HG02678 (cell line): ENCODE results near the gene DAGLA.

Experiments used
- ATAC-seq: cut with Tn5 transposase; IDR thresholded peaks from one replicate; pipeline ENCODE4 v1.9.1; 2021; ENCODE audit warnings: mild to moderate bottlenecking, moderate library complexity; ENCODE audit not compliant: unreplicated experiment

The DAGLA gene

GRCh38 chr11:61709110-61709509 is 28.9 kb downstream of the DAGLA start:
- ATAC-seq, result no peak

GRCh38 chr11:61709572-61709971 is 29.4 kb downstream of the DAGLA start:
- ATAC-seq, result no peak

GRCh38 chr11:61710019-61710418 is 29.8 kb downstream of the DAGLA start:
- no peak for ATAC-seq

- no peak for ATAC-seq
Measured at GRCh38 chr11:61711037-61711436, 30.8 kb downstream of the DAGLA start.

GRCh38 chr11:61711498-61711897 is 31.3 kb downstream of the DAGLA start:
- no peak for ATAC-seq

GRCh38 chr11:61712314-61712713 is 32.1 kb downstream of the DAGLA start:
- no peak for ATAC-seq

GRCh38 chr11:61712846-61713245 is 32.7 kb downstream of the DAGLA start:
- no peak for ATAC-seq

GRCh38 chr11:61713464-61713863 is 33.3 kb downstream of the DAGLA start:
- no peak for ATAC-seq

GRCh38 chr11:61713906-61714305 is 33.7 kb downstream of the DAGLA start:
- ATAC-seq, result no peak

- no peak for ATAC-seq
Measured at GRCh38 chr11:61714316-61714715, 34.1 kb downstream of the DAGLA start.

- no peak for ATAC-seq
Measured at GRCh38 chr11:61714916-61715315, 34.7 kb downstream of the DAGLA start.

GRCh38 chr11:61715867-61716266 is 35.7 kb downstream of the DAGLA start:
- no peak for ATAC-seq

- no peak for ATAC-seq
Measured at GRCh38 chr11:61716478-61717285, 36.5 kb downstream of the DAGLA start.

- ATAC-seq, result no peak
Measured at GRCh38 chr11:61717286-61718033, 37.3 kb downstream of the DAGLA start.

GRCh38 chr11:61718046-61718531 is 37.9 kb downstream of the DAGLA start:
- no peak for ATAC-seq

- no peak for ATAC-seq
Measured at GRCh38 chr11:61718621-61719302, 38.6 kb downstream of the DAGLA start.

GRCh38 chr11:61719978-61720377 is 39.8 kb downstream of the DAGLA start:
- no peak for ATAC-seq

GRCh38 chr11:61720597-61720996 is 40.4 kb downstream of the DAGLA start:
- ATAC-seq, result no peak

- no peak for ATAC-seq
Measured at GRCh38 chr11:61724437-61724836, 44.2 kb downstream of the DAGLA start.

GRCh38 chr11:61725781-61726231 is 45.6 kb downstream of the DAGLA start:
- ATAC-seq, result no peak

GRCh38 chr11:61726775-61727174 is 46.6 kb downstream of the DAGLA start:
- no peak for ATAC-seq
